H1 (cell line): ENCODE results near the gene TMPRSS2. TPM values are rescaled to one million over a fixed set of nuclear protein-coding genes. Genes with fewer than 3 reads are reported as not detected.

ENCODE experiments used
- BACH1 ChIP-seq: IDR thresholded peaks from 2 replicates; pipeline ENCODE4 v1.6.1; 2012; ENCODE audit warnings: low read length, improper control_type of control experiment
- RNF2 ChIP-seq: fragments of 200-900, 300-1000 bp; sonication (generic); IDR thresholded peaks from 2 replicates; pipeline ENCODE4 v1.7.1; 2016; ENCODE audit warnings: borderline replicate concordance, low read depth, mild to moderate bottlenecking, antibody characterized with exemption, low read length; ENCODE audit not compliant: poor library complexity, severe bottlenecking; ENCODE audit errors: missing control alignments
- TAF7 ChIP-seq: optimal IDR thresholded peaks from 2 replicates; pipeline ENCODE3; 2011; ENCODE audit warnings: low read depth, mild to moderate bottlenecking, inconsistent platforms, low read length, moderate library complexity, borderline replicate concordance
- polyA plus RNA-seq, 7 experiments: library from polyadenylated mRNA; depleted of rRNA in 3 of 7; stranded (reverse) in 5 of 7; unstranded in 2 of 7; fragments of >200 nt in 5 of 7; fragments of 200-250 nt in 2 of 7; gene quantifications; 1 replicate in 5 of 7; 2 replicates in 1 of 7; 4 replicates in 1 of 7; pipeline versions ENCODE4 v1.2.1 to v1.2.3, GENCODE V29; 2011 to 2013; ENCODE audit warnings: missing spikeins in 2 of 7, mixed read lengths in 2 of 7
- total RNA-seq: library from RNA; stranded (reverse); fragmentation: NEBNext Ultra II Directional; extraction: Animal tissue kit (Norgen Biotek cat#: 25700); gene quantifications from 2 replicates; pipeline ENCODE4 v1.2.1, GENCODE V29; 2021

TMPRSS2 gene
- total and polyA plus RNA-seq, 2 of the 8 experiments (the other 6 are each of a cell fraction or from before 2014, with no cell fraction given): 9.2 to 11.0 TPM

DNA sequence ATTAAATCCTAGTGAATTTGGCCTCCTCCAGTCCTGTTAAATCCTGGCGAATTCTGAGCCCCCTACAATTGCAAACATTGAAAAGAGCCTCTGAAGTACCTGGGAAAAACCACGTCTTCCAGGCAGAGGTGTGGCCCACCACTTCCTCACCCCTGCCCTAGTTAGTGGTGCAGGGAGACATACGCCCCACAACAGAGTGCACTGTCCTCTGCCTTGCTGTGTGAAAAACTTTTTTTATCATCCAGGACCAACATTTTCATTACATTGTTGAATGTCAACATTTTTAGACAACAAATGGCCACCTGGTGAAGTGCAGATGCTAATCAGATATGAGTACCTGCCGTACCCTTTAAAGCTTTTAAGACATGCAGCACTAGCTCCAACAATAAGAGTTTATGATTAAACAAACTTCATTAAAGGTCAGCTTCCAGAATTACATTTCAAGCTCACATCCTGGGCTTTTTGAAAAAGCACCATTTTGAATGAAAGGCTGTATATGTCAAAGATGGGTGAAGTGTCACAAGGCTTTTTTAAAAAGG lies 13.6 kb upstream of the TMPRSS2 start (continued):
- TF ChIP-seq RNF2 (no peak), BACH1 (no peak), TAF7 (no peak)
